ENCODE results near the gene CD2AP. TPM values are rescaled to one million over a fixed set of nuclear protein-coding genes. Genes with fewer than 3 reads are reported as not detected.
"Not testable (repeated sequence)": the region's sequence is repeated elsewhere in the genome, so short reads cannot be mapped to it uniquely, and the experiment has no call there.

CD2AP gene
- total RNA-seq, 2 experiments from 2014 or later = 28.3 to 29.2 TPM

DNA sequence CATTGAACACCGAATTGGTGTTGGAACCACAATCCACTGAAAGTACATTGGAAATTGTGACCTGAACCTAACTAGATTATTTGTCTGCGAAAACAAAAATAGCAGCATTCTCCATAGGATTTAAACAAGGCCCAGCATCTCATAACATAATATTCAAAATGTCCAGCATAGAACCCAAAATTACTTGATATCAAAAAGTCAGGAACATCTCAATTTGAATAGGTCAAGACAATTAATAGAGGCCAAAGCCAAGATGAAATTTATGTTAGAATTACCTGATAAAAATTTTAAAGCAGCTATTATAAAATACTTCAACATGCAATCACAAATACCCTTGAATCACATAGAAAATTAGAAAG, 42.4 kb upstream of the CD2AP start:
- intact Hi-C loops (cut with micrococcal nuclease) = no loop called here
- Mint-ChIP-seq H3K9me3 (peaks cover 7% of the 10 kb centered on the region), H3K4me1 (ENCODE audit: low read depth) (no peaks in the 10 kb centered on the region), H3K27ac (no peak overlapping the region), H3K27me3 (no peaks in the 10 kb centered on the region), H3K36me3 (ENCODE audit: low read depth) (no peaks in the 10 kb centered on the region), H3K4me3 (no peak overlapping the region)
- CTCF ChIA-PET = no interaction called here
- POLR2A ChIA-PET = no interaction called here
- no peak for DNase-seq
- TF ChIP-seq CTCF (IDR thresholded peaks at IDR 0.05) = no peak
- no peak for ATAC-seq

- H3K27ac Mint-ChIP-seq = no peak overlapping the region
- no peaks in the 10 kb centered on the region for H3K36me3 Mint-ChIP-seq (ENCODE audit: low read depth)
- no peaks in the 10 kb centered on the region for H3K4me1 Mint-ChIP-seq (ENCODE audit: low read depth)
- TF ChIP-seq CTCF (IDR thresholded peaks at IDR 0.05) = no peak
- intact Hi-C loops (cut with micrococcal nuclease) = no loop called here
- peaks cover 4% of the 10 kb centered on the region for H3K9me3 Mint-ChIP-seq
- ChIA-PET POLR2A (no interaction called here), CTCF (interaction anchor here (1.5 kb wide), 1 partner anchor 194 kb away, joined by 3 read pairs; no protein-coding TSS in a partner anchor)
- no peak overlapping the region for H3K4me3 Mint-ChIP-seq
- ATAC-seq (no peak), DNase-seq (no peak)
- no peaks in the 10 kb centered on the region for H3K27me3 Mint-ChIP-seq
These were observed 40.0 kb upstream of the CD2AP start for GRCh38 chr6:47437592-47437991.

DNA sequence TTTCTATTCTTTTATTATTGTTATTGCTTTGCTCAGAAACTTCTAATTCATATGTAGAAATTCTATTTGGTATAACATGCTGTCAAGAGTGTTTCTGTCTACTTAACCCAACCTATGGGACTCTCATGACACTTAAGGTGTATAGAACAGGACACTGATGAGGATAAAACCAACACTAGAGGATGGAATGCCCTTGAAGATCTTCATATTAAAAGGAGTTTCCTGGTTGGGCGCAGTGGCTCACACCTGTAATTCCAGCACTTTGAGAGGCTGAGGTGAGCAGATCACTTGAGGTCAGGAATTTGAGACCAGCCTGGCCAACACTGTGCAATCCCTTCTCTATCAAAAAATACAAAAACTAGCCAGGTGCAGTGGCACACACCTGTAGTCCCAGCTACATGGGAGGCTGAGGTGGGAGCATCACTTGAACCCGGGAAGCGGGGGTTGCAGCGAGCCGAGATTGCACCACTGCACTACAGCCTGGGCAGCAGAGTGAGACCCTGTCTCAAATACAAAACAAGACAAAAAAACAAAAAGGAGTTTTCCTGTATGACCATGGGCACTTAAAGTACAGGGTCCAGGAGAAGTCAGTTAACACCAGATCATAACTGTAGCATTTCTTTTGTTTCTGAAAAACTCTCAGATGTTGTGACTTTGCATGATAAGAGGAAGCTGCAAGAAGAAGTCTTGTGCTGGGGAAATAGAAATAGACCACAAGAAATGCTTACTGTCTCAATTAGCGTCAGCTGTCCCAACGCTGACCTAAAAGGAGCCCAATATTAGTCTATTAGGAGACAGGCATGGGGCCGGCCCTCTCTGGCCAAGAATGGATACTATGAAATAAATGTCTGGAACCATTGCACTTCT, 38.9 kb upstream of the CD2AP start:
- POLR2A ChIA-PET = no interaction called here
- CTCF ChIA-PET = no interaction called here
- ATAC-seq (no peak), DNase-seq (no peak)
- no peak overlapping the region for H3K27ac Mint-ChIP-seq
- no peak for TF ChIP-seq CTCF (IDR thresholded peaks at IDR 0.05)
- H3K9me3 Mint-ChIP-seq = peaks cover 4% of the 10 kb centered on the region
- no peaks in the 10 kb centered on the region for H3K36me3 Mint-ChIP-seq (ENCODE audit: low read depth)
- H3K27me3 Mint-ChIP-seq = no peaks in the 10 kb centered on the region
- no peak overlapping the region for H3K4me3 Mint-ChIP-seq
- H3K4me1 Mint-ChIP-seq (ENCODE audit: low read depth) = no peaks in the 10 kb centered on the region
- intact Hi-C loops (cut with micrococcal nuclease) = no loop called here

DNA sequence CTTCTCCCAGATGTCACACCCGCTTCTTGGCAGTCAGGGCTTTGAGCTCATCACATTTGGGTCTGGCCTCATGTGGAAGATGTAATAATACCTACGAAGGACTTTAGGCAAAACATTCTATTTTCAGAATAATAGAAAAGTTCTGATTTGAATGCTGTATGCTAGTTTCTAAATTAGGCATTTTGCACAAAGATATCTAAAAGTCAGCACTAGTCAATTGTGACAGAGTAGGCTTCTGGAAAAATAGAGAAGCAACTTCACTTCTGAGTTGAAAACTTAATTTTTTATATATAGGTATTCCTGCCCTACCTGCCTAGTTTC, 38.3 kb upstream of the CD2AP start:
- ATAC-seq (no peak), DNase-seq (no peak)
- H3K9me3 Mint-ChIP-seq = peaks cover 4% of the 10 kb centered on the region
- H3K36me3 Mint-ChIP-seq (ENCODE audit: low read depth) = no peaks in the 10 kb centered on the region
- ChIA-PET CTCF (no interaction called here), POLR2A (no interaction called here)
- no peaks in the 10 kb centered on the region for H3K4me1 Mint-ChIP-seq (ENCODE audit: low read depth)
- H3K27me3 Mint-ChIP-seq = no peaks in the 10 kb centered on the region
- H3K4me3 Mint-ChIP-seq = no peak overlapping the region
- intact Hi-C loops (cut with micrococcal nuclease) = no loop called here
- no peak overlapping the region for H3K27ac Mint-ChIP-seq
- no peak for TF ChIP-seq CTCF (IDR thresholded peaks at IDR 0.05)

DNA sequence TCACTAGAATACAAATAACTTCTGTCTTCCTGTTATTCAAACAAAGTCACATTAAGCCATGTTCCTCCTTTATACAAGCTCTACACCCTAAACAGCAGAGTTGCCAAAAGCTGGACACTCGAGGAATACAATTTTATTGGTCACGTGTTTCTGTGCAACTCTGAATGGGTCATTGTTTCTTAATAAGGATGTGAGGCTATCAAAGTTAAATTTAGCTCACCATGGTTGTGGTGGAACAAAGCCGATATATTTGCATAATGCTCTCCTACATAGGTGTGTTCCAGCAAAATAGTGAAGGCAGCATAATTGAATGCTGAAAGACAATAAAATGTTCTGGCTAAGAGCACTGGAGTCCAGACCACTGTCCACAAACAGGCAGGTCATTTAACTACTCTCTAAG, 36.9 kb upstream of the CD2AP start:
- H3K27ac Mint-ChIP-seq = no peak overlapping the region
- ChIA-PET CTCF (no interaction called here), POLR2A (no interaction called here)
- H3K4me1 Mint-ChIP-seq (ENCODE audit: low read depth) = peaks cover 1% of the 10 kb centered on the region
- no peak for ATAC-seq
- DNase-seq = no peak
- no peaks in the 10 kb centered on the region for H3K36me3 Mint-ChIP-seq (ENCODE audit: low read depth)
- H3K27me3 Mint-ChIP-seq = no peaks in the 10 kb centered on the region
- H3K4me3 Mint-ChIP-seq = no peak overlapping the region
- intact Hi-C loops (cut with micrococcal nuclease) = no loop called here
- TF ChIP-seq CTCF (IDR thresholded peaks at IDR 0.05) = no peak
- H3K9me3 Mint-ChIP-seq = no peaks in the 10 kb centered on the region

DNA sequence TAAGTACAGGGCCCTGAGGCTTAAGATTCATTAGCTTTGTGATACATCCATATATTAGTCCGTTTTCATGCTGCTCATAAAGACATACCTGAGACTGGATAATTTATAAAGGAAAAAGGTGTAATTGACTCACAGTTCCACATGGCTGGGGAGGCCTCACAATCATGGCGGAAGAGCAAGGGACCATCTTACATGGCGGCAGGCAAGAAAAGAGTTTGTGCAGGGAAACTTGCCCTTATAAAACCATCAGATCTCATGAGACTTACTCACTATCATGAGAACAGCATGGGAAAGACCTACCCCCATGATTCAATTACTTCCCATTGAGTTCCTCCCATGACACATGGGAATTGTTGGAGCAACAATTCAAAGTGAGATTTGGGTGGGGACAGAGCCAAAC, 32.6 kb upstream of the CD2AP start:
- H3K27me3 Mint-ChIP-seq; H3K36me3 Mint-ChIP-seq (ENCODE audit: low read depth); DNase-seq; intact Hi-C loops (cut with micrococcal nuclease); H3K4me3 Mint-ChIP-seq; POLR2A ChIA-PET; ATAC-seq; H3K9me3 Mint-ChIP-seq; H3K27ac Mint-ChIP-seq; CTCF ChIA-PET: not testable (repeated sequence)
- H3K4me1 Mint-ChIP-seq (ENCODE audit: low read depth) = peaks cover 13% of the 10 kb centered on the region
